ENCODE results near the gene CAMK1D. TPM values are rescaled to one million over a fixed set of nuclear protein-coding genes. Genes with fewer than 3 reads are reported as not detected.

CAMK1D gene
- total and polyA plus RNA-seq, 2 experiments from 2014 or later = 4.6 to 7.2 TPM

DNA sequence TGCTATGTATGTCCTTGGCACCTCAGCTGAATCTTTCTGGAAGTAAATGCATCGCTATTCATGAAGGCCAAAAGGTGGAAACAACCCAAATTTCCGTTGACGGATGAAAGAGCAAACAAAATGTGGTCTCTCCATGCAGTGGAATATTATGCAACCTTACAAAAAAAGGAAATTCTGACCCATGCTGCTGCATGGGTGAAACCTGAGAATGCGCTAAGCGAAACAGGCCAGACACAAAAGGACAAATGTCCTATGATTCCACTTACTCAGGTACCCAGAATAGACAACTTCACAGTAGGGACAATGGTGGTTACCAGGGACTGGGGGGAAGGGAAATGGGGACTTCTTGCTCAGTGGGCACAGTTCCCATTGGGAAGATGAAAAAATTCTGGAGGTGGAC lies 158.8 kb downstream of the CAMK1D start:
- no peak overlapping the region for H2AFZ ChIP-seq
- no peaks in the 10 kb centered on the region for H3F3A ChIP-seq (replicated peaks; ENCODE audit: low read depth)
- 0 out of 2 replicates have a peak, but pooled peaks cover 5% of the 10 kb centered on the region for H4K20me1 ChIP-seq (replicated peaks; ENCODE audit: insufficient read depth)
- TF ChIP-seq, protein P1, sequence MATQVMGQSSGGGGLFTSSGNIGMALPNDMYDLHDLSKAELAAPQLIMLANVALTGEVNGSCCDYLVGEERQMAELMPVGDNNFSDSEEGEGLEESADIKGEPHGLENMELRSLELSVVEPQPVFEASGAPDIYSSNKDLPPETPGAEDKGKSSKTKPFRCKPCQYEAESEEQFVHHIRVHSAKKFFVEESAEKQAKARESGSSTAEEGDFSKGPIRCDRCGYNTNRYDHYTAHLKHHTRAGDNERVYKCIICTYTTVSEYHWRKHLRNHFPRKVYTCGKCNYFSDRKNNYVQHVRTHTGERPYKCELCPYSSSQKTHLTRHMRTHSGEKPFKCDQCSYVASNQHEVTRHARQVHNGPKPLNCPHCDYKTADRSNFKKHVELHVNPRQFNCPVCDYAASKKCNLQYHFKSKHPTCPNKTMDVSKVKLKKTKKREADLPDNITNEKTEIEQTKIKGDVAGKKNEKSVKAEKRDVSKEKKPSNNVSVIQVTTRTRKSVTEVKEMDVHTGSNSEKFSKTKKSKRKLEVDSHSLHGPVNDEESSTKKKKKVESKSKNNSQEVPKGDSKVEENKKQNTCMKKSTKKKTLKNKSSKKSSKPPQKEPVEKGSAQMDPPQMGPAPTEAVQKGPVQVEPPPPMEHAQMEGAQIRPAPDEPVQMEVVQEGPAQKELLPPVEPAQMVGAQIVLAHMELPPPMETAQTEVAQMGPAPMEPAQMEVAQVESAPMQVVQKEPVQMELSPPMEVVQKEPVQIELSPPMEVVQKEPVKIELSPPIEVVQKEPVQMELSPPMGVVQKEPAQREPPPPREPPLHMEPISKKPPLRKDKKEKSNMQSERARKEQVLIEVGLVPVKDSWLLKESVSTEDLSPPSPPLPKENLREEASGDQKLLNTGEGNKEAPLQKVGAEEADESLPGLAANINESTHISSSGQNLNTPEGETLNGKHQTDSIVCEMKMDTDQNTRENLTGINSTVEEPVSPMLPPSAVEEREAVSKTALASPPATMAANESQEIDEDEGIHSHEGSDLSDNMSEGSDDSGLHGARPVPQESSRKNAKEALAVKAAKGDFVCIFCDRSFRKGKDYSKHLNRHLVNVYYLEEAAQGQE (IDR thresholded peaks at IDR 0.05; ENCODE audit: unreplicated experiment) = no peak
- TF ChIP-seq CREB1 (CRISPR knock-in tag; IDR thresholded peaks at IDR 0.05; ENCODE audit: low read depth) (no peak), ZNF331 (CRISPR knock-in tag; IDR thresholded peaks at IDR 0.05; ENCODE audit: low read depth) (no peak), STAT1 (IDR thresholded peaks at IDR 0.05; ENCODE audit: unreplicated experiment) (no peak), ZNF114 (CRISPR knock-in tag; IDR thresholded peaks at IDR 0.05) (no peak), JUNB (IDR thresholded peaks at IDR 0.05; ENCODE audit: unreplicated experiment) (no peak), EZH2phosphoT487 (IDR thresholded peaks at IDR 0.05; ENCODE audit: unreplicated experiment) (no peak), EZH2 (IDR thresholded peaks at IDR 0.05; ENCODE audit: low read depth, unreplicated experiment) (no peak), POLR2AphosphoS5 (IDR thresholded peaks at IDR 0.05; ENCODE audit: low read depth) (no peak), NANOG (IDR thresholded peaks at IDR 0.05; ENCODE audit: borderline replicate concordance) (no peak)
- TF ChIP-seq, protein P2, sequence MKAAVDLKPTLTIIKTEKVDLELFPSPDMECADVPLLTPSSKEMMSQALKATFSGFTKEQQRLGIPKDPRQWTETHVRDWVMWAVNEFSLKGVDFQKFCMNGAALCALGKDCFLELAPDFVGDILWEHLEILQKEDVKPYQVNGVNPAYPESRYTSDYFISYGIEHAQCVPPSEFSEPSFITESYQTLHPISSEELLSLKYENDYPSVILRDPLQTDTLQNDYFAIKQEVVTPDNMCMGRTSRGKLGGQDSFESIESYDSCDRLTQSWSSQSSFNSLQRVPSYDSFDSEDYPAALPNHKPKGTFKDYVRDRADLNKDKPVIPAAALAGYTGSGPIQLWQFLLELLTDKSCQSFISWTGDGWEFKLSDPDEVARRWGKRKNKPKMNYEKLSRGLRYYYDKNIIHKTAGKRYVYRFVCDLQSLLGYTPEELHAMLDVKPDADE (IDR thresholded peaks at IDR 0.05) = no peak
- TF ChIP-seq, protein P3, sequence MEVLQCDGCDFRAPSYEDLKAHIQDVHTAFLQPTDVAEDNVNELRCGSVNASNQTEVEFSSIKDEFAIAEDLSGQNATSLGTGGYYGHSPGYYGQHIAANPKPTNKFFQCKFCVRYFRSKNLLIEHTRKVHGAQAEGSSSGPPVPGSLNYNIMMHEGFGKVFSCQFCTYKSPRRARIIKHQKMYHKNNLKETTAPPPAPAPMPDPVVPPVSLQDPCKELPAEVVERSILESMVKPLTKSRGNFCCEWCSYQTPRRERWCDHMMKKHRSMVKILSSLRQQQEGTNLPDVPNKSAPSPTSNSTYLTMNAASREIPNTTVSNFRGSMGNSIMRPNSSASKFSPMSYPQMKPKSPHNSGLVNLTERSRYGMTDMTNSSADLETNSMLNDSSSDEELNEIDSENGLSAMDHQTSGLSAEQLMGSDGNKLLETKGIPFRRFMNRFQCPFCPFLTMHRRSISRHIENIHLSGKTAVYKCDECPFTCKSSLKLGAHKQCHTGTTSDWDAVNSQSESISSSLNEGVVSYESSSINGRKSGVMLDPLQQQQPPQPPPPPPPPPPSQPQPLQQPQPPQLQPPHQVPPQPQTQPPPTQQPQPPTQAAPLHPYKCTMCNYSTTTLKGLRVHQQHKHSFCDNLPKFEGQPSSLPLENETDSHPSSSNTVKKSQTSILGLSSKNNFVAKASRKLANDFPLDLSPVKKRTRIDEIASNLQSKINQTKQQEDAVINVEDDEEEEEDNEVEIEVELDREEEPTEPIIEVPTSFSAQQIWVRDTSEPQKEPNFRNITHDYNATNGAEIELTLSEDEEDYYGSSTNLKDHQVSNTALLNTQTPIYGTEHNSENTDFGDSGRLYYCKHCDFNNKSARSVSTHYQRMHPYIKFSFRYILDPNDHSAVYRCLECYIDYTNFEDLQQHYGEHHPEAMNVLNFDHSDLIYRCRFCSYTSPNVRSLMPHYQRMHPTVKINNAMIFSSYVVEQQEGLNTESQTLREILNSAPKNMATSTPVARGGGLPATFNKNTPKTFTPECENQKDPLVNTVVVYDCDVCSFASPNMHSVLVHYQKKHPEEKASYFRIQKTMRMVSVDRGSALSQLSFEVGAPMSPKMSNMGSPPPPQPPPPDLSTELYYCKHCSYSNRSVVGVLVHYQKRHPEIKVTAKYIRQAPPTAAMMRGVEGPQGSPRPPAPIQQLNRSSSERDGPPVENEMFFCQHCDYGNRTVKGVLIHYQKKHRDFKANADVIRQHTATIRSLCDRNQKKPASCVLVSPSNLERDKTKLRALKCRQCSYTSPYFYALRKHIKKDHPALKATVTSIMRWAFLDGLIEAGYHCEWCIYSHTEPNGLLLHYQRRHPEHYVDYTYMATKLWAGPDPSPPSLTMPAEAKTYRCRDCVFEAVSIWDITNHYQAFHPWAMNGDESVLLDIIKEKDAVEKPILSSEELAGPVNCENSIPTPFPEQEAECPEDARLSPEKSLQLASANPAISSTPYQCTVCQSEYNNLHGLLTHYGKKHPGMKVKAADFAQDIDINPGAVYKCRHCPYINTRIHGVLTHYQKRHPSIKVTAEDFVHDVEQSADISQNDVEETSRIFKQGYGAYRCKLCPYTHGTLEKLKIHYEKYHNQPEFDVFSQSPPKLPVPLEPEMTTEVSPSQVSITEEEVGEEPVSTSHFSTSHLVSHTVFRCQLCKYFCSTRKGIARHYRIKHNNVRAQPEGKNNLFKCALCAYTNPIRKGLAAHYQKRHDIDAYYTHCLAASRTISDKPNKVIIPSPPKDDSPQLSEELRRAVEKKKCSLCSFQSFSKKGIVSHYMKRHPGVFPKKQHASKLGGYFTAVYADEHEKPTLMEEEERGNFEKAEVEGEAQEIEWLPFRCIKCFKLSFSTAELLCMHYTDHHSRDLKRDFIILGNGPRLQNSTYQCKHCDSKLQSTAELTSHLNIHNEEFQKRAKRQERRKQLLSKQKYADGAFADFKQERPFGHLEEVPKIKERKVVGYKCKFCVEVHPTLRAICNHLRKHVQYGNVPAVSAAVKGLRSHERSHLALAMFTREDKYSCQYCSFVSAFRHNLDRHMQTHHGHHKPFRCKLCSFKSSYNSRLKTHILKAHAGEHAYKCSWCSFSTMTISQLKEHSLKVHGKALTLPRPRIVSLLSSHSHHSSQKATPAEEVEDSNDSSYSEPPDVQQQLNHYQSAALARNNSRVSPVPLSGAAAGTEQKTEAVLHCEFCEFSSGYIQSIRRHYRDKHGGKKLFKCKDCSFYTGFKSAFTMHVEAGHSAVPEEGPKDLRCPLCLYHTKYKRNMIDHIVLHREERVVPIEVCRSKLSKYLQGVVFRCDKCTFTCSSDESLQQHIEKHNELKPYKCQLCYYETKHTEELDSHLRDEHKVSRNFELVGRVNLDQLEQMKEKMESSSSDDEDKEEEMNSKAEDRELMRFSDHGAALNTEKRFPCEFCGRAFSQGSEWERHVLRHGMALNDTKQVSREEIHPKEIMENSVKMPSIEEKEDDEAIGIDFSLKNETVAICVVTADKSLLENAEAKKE (CRISPR knock-in tag; IDR thresholded peaks at IDR 0.05) = no peak
- TF ChIP-seq, protein P4, sequence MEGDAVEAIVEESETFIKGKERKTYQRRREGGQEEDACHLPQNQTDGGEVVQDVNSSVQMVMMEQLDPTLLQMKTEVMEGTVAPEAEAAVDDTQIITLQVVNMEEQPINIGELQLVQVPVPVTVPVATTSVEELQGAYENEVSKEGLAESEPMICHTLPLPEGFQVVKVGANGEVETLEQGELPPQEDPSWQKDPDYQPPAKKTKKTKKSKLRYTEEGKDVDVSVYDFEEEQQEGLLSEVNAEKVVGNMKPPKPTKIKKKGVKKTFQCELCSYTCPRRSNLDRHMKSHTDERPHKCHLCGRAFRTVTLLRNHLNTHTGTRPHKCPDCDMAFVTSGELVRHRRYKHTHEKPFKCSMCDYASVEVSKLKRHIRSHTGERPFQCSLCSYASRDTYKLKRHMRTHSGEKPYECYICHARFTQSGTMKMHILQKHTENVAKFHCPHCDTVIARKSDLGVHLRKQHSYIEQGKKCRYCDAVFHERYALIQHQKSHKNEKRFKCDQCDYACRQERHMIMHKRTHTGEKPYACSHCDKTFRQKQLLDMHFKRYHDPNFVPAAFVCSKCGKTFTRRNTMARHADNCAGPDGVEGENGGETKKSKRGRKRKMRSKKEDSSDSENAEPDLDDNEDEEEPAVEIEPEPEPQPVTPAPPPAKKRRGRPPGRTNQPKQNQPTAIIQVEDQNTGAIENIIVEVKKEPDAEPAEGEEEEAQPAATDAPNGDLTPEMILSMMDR (conservative IDR thresholded peaks at IDR 0.05; ENCODE audit: low read depth in 2 of 2) = no peak
- no peaks in the 10 kb centered on the region for H3K9me2 ChIP-seq (ENCODE audit: insufficient read depth)
- H3K27ac ChIP-seq (ENCODE audit: low read depth) = no peak overlapping the region
- H3K4me1 ChIP-seq (ENCODE audit: insufficient read depth) = peaks cover 9% of the 10 kb centered on the region; the same call in 1 of the 2 replicates
- DNase-seq (ENCODE audit: low spot score) = no peak
- no peaks in the 10 kb centered on the region; the same call in 2 of the 3 replicates for H3K9me3 Mint-ChIP-seq
- H3K4me3 Mint-ChIP-seq = no peak overlapping the region
- no peaks in the 10 kb centered on the region for H3K36me3 ChIP-seq (ENCODE audit: insufficient read depth)
- H3K36me3 Mint-ChIP-seq (ENCODE audit: low read depth) = peaks cover 4% of the 10 kb centered on the region; the same call in 1 of the 3 replicates
- H3K27me3 Mint-ChIP-seq (ENCODE audit: insufficient read depth, low read depth, poor library complexity) = peaks cover 4% of the 10 kb centered on the region
- no peak overlapping the region for H3K27ac Mint-ChIP-seq
- no peak overlapping the region for H3K4me2 ChIP-seq
- no peaks in the 10 kb centered on the region for H3K27me3 ChIP-seq (ENCODE audit: insufficient read depth)
- no peak overlapping the region for H3K4me3 ChIP-seq
- no peak for ATAC-seq
- H3K4me1 Mint-ChIP-seq = peaks cover 19% of the 10 kb centered on the region
- H3K79me2 ChIP-seq (replicated peaks; ENCODE audit: insufficient read depth) = no peaks in the 10 kb centered on the region; the same call in 1 of the 2 replicates
